ENCODE results near the gene CBFA2T3. TPM values are rescaled to one million over a fixed set of nuclear protein-coding genes. Genes with fewer than 3 reads are reported as not detected.
A peak's percentile ranks its signal among the peaks of the same experiment; 100 is the strongest.

Gene CBFA2T3
- total and polyA plus RNA-seq, 2 of the 13 experiments (the other 11 are each of a cell fraction or from before 2014, with no cell fraction given), result 0.05 TPM; not detected in 1

DNA sequence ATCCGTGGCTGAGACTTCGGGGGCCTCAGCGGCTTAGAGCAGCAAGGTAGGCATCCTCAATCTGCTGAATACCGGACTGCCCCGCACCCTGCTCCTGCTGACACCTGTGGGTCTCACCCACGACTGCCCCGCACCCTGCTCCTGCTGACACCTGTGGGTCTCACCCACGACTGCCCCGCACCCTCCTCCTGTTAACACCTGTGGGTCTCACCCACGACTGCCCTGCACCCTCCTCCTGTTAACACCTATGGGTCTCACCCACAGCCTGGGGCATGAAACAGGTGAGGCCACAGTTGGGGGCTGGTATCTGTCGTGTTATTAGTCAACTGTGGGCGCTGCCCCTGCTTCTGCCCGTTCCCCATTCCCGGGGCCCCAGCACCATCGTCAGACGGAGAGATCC, 74.3 kb downstream of the CBFA2T3 start:
- FAIRE-seq (no peak), ATAC-seq (no peak), DNase-seq (ENCODE audit: low spot score) (no peak)
- in situ Hi-C loops (cut with HindIII; ENCODE audit: extremely low pct_ligation_motif_present, low pct_unique_long_range_greater_than_20kb), result no loop called here
- Histone ChIP-seq H3K79me2 (ENCODE audit: insufficient read depth, low read length) (no peaks in the 10 kb centered on the region), H3K9me3 (ENCODE audit: low read length) (no peaks in the 10 kb centered on the region), H3K4me1 (ENCODE audit: insufficient read depth, low read length) (peaks cover 10% of the 10 kb centered on the region), H3K4me2 (ENCODE audit: low read depth, low read length) (no peak overlapping the region), H3K4me3 (replicated peaks in 1 of 3; ENCODE audit: insufficient read depth in 1 of 3, low read depth in 2 of 3, low read length in 3 of 3) (no peak overlapping the region), H2AFZ (ENCODE audit: low read length) (no peak overlapping the region), H3K9ac (ENCODE audit: insufficient read depth, low read depth, low read length) (no peak overlapping the region), H4K20me1 (ENCODE audit: insufficient read depth, low read length) (no peaks in the 10 kb centered on the region; the same call in 1 of the 2 replicates), H3K36me3 (replicated peaks in 1 of 2; ENCODE audit: control insufficient read depth in 1 of 2, insufficient read depth in 2 of 2, low read length in 2 of 2) (no peaks in the 10 kb centered on the region), H3K27ac (ENCODE audit: extremely low read length, insufficient read depth, low read length) (no peak overlapping the region), H3K27me3 (ENCODE audit: control insufficient read depth in 1 of 2, insufficient read depth in 2 of 2, low read length in 2 of 2) (peaks cover 49 to 96% of the 10 kb centered on the region in 2 experiments)
- ChIA-PET CTCF (ENCODE audit: low intra/inter-chr PET ratio, low total read pairs) (no interaction called here), POLR2A (no interaction called here)
- WGBS (ENCODE audit: low lambda C conversion rate), result 34% methylated on average over 14 of the region's 16 CpGs
- BruUV-seq (replicated peaks), result no TSS peak
- intact Hi-C loops (cut with micrococcal nuclease; ENCODE audit: unreplicated experiment), result no loop called here
- TF ChIP-seq ZNF225 (CRISPR knock-in tag; IDR thresholded peaks at IDR 0.05), result 0 out of 2 replicates have a peak, but pooled peaks have one; percentile 26
- TF ChIP-seq, protein P1, sequence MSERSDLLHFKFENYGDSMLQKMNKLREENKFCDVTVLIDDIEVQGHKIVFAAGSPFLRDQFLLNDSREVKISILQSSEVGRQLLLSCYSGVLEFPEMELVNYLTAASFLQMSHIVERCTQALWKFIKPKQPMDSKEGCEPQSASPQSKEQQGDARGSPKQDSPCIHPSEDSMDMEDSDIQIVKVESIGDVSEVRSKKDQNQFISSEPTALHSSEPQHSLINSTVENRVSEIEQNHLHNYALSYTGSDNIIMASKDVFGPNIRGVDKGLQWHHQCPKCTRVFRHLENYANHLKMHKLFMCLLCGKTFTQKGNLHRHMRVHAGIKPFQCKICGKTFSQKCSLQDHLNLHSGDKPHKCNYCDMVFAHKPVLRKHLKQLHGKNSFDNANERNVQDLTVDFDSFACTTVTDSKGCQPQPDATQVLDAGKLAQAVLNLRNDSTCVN (CRISPR knock-in tag; IDR thresholded peaks at IDR 0.05; ENCODE audit: borderline replicate concordance), result no peak
- TF ChIP-seq GATAD2A (CRISPR knock-in tag; IDR thresholded peaks at IDR 0.05), result no peak
- TF ChIP-seq, protein P2, sequence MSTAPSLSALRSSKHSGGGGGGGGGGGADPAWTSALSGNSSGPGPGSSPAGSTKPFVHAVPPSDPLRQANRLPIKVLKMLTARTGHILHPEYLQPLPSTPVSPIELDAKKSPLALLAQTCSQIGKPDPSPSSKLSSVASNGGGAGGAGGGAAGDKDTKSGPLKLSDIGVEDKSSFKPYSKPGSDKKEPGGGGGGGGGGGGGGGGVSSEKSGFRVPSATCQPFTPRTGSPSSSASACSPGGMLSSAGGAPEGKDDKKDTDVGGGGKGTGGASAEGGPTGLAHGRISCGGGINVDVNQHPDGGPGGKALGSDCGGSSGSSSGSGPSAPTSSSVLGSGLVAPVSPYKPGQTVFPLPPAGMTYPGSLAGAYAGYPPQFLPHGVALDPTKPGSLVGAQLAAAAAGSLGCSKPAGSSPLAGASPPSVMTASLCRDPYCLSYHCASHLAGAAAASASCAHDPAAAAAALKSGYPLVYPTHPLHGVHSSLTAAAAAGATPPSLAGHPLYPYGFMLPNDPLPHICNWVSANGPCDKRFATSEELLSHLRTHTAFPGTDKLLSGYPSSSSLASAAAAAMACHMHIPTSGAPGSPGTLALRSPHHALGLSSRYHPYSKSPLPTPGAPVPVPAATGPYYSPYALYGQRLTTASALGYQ (CRISPR knock-in tag; IDR thresholded peaks at IDR 0.05), result no peak
- no peak for TF ChIP-seq SMARCE1 (IDR thresholded peaks at IDR 0.05; ENCODE audit: borderline replicate concordance)

Data from HepG2 (cell line).